GM19467 (cell line): ENCODE results near the gene DCAF7.

Experiments used
- ATAC-seq: cut with Tn5 transposase; IDR thresholded peaks from one replicate; pipeline ENCODE4 v1.9.1; 2021; ENCODE audit warnings: mild to moderate bottlenecking, moderate library complexity; ENCODE audit not compliant: unreplicated experiment

The DCAF7 gene

DNA sequence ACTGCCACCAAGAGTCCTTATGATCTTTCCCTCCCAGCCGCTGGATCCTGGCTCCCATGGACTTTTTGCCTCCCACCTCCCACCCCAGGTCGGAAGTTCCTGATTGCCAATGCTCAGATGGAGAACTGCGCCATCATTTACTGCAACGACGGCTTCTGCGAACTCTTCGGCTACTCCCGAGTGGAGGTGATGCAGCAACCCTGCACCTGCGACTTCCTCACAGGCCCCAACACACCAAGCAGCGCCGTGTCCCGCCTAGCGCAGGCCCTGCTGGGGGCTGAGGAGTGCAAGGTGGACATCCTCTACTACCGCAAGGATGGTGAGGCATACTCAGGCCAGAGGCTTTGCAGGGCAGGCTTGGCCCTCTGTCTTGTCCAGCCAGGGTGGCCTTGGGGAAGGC, 26.2 kb upstream of the DCAF7 start:
- no peak for ATAC-seq

DNA sequence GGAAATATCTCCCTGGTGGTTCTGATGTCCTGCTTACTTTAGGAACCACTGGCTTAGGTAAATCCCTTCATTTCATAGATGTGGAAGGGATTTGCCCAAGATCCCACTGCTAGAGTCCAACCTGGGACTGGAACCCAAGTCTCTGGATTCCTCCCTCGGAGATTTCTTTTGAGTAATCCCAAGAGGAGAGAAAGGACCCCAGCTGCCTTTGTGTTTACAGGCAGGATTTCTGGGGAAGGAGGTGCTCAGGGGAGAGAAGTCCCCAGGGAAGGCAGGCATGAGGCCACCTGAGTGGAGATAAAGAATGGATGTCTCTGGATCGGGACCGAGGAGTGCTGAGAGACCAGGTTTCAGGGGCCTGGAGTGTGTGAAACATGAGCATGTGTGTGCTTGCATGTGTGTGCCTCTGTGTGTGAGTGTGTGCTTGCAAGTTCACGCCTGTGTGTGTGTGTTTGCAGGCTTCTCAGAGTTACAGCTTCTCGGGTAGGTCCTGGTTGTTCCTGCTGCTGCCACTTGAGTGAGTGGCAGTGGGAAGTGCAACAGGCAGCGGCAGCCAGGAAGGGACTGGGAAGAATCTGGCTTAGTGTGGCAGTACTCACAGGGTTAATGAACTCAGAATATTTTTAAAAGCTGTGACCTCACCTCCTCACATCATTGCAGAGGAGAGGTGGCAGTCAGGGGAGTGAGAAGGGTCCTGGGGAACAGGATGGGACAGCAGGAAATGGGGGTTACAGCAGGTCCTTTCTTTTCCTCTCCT, 24.9 kb upstream of the DCAF7 start:
- ATAC-seq = no peak

DNA sequence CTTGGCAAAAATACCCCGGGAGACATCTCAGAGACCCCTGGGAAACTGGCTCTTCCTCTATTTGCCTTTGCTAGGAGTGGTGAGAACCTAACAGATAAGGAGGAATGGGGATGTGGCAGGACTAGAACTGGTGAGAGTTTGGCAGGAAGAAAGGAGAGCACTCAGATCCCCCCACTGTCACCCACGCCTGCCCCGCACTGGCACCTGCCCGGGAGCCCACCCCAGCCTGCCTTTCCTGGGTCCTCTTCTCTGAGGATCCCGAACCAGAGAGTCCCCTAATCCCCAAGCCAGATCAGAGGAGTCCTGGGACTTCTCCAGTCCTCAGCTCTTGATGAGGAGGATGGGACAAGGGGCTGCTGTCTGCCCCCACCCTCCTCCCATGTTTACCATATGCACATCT, 23.4 kb upstream of the DCAF7 start:
- no peak for ATAC-seq

DNA sequence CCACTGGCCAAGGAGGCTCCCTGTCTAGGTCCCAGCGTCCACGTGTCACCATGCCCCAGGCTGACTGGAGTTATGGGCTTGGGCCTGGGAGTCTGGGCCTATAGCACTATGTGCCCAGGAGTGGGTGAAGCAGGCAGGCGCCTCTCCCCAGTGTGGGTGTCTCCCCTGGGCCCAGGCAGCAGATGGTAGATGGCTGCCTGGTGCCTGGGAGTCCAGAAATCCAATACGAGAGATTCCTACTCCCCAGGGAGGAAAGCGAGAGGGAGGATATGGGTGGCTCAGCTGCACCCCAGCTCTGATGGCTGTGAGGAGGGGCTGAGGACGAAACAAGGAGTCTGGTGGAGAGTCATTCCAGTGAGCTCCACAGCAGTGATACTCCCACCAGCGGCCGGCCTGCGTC, 22.1 kb upstream of the DCAF7 start:
- no peak for ATAC-seq

GRCh38 chr17:63529711-63530556, 20.3 kb upstream of the DCAF7 start:
- no peak for ATAC-seq

- ATAC-seq = no peak
These were observed 19.7 kb upstream of the DCAF7 start for GRCh38 chr17:63530557-63531021.

- ATAC-seq = no peak
These were observed 19.0 kb upstream of the DCAF7 start for GRCh38 chr17:63531022-63531965.

DNA sequence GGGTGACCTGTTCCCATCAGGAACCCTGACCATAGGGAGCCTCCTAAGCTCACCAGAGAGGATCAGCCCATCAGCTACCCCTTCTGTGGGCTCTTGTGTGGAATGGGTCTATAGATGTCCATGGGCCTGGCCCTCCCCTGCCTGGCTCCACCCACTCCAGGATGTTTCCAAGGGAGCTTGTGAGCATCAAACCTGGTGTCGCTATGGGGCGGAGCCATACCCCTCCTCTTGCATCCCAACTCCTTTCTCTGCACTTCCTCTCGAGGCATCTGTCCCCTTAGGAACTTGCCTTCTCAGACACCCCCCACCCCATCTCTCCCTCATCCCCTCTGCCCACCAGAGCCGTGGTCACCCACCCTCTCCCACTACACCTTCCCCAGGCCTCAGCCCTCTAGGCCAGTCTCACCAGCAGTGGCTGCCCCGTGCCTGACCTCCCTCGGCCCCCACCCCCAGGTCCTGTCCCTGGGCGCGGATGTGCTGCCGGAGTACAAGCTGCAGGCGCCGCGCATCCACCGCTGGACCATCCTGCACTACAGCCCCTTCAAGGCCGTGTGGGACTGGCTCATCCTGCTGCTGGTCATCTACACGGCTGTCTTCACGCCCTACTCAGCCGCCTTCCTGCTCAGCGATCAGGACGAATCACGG, 16.7 kb upstream of the DCAF7 start:
- no peak for ATAC-seq

DNA sequence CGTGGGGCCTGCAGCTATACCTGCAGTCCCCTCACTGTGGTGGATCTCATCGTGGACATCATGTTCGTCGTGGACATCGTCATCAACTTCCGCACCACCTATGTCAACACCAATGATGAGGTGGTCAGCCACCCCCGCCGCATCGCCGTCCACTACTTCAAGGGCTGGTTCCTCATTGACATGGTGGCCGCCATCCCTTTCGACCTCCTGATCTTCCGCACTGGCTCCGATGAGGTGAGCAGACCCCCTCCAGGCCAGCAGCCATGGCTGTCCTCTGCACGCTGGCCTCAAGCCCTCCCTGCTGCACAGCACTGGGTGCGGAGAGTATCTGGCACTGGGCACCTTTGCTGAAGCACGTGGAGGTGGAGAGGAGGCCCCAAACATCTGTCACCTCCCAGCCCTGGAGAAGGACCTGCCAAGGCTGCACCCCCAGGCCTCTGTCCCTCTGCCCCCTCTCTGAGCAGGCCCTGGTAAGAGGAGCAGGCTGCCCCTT, 16.2 kb upstream of the DCAF7 start:
- no peak for ATAC-seq

GRCh38 chr17:63534816-63535455, 15.3 kb upstream of the DCAF7 start:
- ATAC-seq = no peak

GRCh38 chr17:63535640-63536039, 14.6 kb upstream of the DCAF7 start:
- ATAC-seq = no peak

GRCh38 chr17:63537001-63537400, 13.3 kb upstream of the DCAF7 start:
- no peak for ATAC-seq

GRCh38 chr17:63537991-63538692, 12.1 kb upstream of the DCAF7 start:
- no peak for ATAC-seq

DNA sequence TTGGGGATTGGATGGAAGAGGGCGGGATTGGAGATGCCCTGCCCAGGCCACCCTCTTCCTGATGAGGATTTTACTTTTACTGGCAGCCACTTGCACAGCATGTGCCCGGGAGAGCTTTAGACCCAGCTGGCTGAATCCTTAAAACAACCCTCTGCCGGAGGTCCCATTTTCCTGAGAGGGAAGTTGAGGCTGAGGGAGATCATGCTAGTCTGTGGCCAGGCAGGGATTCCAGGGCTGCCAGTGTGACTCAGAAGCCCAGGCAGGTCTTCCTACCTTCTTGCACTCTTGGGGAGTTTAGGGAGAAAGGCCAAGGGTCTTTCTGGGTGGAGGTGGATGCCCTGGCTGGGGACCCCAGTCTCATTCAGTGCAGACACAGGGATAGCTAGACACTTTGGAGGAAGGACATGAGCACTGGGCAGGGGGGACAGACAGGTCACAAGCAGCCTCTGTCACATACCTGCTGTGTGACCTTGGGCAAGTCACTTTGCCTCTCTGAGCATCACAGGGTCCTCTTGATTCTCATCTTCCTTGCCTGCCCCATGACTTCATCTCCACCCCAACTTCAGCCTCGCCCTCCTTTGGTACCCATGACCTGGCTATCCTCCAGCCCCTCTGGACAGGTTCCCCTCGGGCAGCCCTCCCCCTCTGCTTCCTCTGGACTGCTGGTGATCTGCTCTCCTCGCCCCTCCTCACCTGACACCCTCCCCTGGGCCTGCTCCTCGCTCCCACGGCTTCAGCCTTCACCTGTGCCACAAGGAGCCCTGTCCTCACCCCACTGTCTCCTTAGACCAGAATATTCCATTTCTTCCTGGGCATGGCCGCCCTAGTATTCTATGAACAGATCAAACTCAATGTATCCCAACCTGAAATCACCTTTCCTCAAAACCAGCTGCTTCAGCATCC, 11.3 kb upstream of the DCAF7 start:
- no peak for ATAC-seq

- ATAC-seq = no peak
These were observed 9.7 kb upstream of the DCAF7 start for GRCh38 chr17:63540590-63540989.

DNA sequence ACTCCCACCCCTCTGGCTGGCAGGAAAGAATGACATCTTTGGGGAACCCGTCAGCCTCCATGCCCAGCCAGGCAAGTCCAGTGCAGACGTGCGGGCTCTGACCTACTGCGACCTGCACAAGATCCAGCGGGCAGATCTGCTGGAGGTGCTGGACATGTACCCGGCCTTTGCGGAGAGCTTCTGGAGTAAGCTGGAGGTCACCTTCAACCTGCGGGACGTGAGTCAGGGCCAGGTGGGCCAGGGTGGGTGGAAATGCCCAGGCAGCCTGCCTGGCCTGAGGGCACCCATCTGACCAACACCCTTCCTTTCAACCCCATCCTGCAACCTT, 8.1 kb upstream of the DCAF7 start:
- ATAC-seq = no peak

GRCh38 chr17:63542942-63543821, 7.1 kb upstream of the DCAF7 start:
- no peak for ATAC-seq
